OCI-LY7 (cell line): Measurements from ENCODE around the gene ASB5. TPM values are rescaled to one million over a fixed set of nuclear protein-coding genes. Genes with fewer than 3 reads are reported as not detected.

ENCODE experiments used
- BruUV-seq: library from RNA; stranded (reverse); fragments of 400-500 nt; replicated peaks from 2 replicates; lab custom pipeline; 2021; lab: Mats Ljungman, UMichigan
- CTCF ChIA-PET: fragments of 300-600 bp; sonication (Branson Sonifier 250); formaldehyde crosslinking; loops from one replicate; lab custom pipeline; 2022; ENCODE audit warnings: antibody characterized with exemption; ENCODE audit not compliant: unreplicated experiment; lab: Charles Lee
- POLR2A ChIA-PET: fragments of 300-600 bp; sonication (Branson Sonifier 250); formaldehyde crosslinking; loops from one replicate; lab custom pipeline; 2022; ENCODE audit warnings: antibody characterized with exemption; lab: Charles Lee
- DNase-seq: peaks from one replicate; pipeline ENCODE4 v3.0.0-alpha.2; 2015; ENCODE audit warnings: low spot score
- H2AFZ ChIP-seq: fragments of 200-600 bp; sonication (generic), shearing (Covaris generic); 2 replicates; pipeline ENCODE4 v1.6.1; 2014; ENCODE audit warnings: mild to moderate bottlenecking, antibody characterized with exemption, low read length, moderate library complexity
- H3K27ac ChIP-seq: fragments of 200-600 bp; sonication (generic); 2 replicates; pipeline ENCODE4 v1.5.1; 2014; ENCODE audit warnings: mixed run types, low read depth, mild to moderate bottlenecking, moderate library complexity, low read length, inconsistent platforms; ENCODE audit not compliant: poor library complexity, severe bottlenecking
- H3K36me3 ChIP-seq: fragments of 200-600 bp; sonication (generic); 2 replicates; pipeline ENCODE4 v1.6.1; 2014; ENCODE audit warnings: mild to moderate bottlenecking, antibody characterized with exemption, low read length, moderate library complexity, mixed read lengths; ENCODE audit not compliant: insufficient read depth
- H3K4me1 ChIP-seq: fragments of 200-600 bp; sonication (generic); 2 replicates; pipeline ENCODE4 v1.5.1; 2014; ENCODE audit warnings: mild to moderate bottlenecking, low read length; ENCODE audit not compliant: insufficient read depth, poor library complexity, severe bottlenecking
- H3K4me2 ChIP-seq: fragments of 200-600 bp; sonication (generic); 2 replicates; pipeline ENCODE4 v1.6.1; 2014; ENCODE audit warnings: mild to moderate bottlenecking, low read length
- H3K4me3 ChIP-seq: fragments of 200-600 bp; sonication (generic); 2 replicates; pipeline ENCODE4 v1.5.1; 2014; ENCODE audit warnings: mild to moderate bottlenecking, low read depth, low read length; ENCODE audit not compliant: poor library complexity, severe bottlenecking
- H3K79me2 ChIP-seq: fragments of 200-600 bp; sonication (generic); 2 replicates; pipeline ENCODE4 v1.6.1; 2016; ENCODE audit warnings: low read depth, mild to moderate bottlenecking, low read length, moderate library complexity, mixed read lengths; ENCODE audit not compliant: insufficient read depth
- H3K9me2 ChIP-seq: fragments of 200-600 bp; sonication (generic); 2 replicates; pipeline ENCODE4 v1.6.1; 2016; ENCODE audit warnings: mild to moderate bottlenecking, low read length, mixed read lengths; ENCODE audit not compliant: insufficient read depth
- H3K9me3 ChIP-seq: fragments of 200-600 bp; sonication (generic); 2 replicates; pipeline ENCODE4 v1.6.1; 2014; ENCODE audit warnings: mild to moderate bottlenecking, mixed run types, low read length, mixed read lengths
- H4K20me1 ChIP-seq: fragments of 200-600 bp; sonication (generic); 2 replicates; pipeline ENCODE4 v1.6.1; 2014; ENCODE audit warnings: mild to moderate bottlenecking, antibody characterized with exemption, low read length, moderate library complexity, mixed read lengths; ENCODE audit not compliant: insufficient read depth
- EZH2phosphoT487 ChIP-seq: fragments of 200-600 bp; sonication (generic); IDR thresholded peaks from 2 replicates; pipeline ENCODE4 v1.6.1; 2018; ENCODE audit warnings: low read depth, borderline replicate concordance, mild to moderate bottlenecking, mixed run types, antibody characterized with exemption, low read length, moderate library complexity, mixed read lengths
- intact Hi-C: fragments of 100-400 bp; cut with micrococcal nuclease; formaldehyde crosslinking; loops from one replicate; pipeline ENCODE4 v1.10.0; 2022; ENCODE audit not compliant: unreplicated experiment
- total RNA-seq, 2 experiments: library from RNA; depleted of rRNA in 1 of 2; stranded (reverse); fragments of >200 nt in 1 of 2; shearing (Covaris generic) in 1 of 2; gene quantifications; 2 replicates each; pipeline ENCODE4 v1.2.3, GENCODE V29; 2014 to 2022
- TF ChIP-seq, protein P1 (sequence below): fragments of 200-600 bp; sonication (generic); conservative IDR thresholded peaks from 2 replicates; pipeline ENCODE4 v1.5.1; 2014; ENCODE audit warnings: mild to moderate bottlenecking, antibody characterized with exemption, low read length, moderate library complexity, mixed read lengths

The ASB5 gene
- total RNA-seq, 2 experiments from 2014 or later: not detected

DNA sequence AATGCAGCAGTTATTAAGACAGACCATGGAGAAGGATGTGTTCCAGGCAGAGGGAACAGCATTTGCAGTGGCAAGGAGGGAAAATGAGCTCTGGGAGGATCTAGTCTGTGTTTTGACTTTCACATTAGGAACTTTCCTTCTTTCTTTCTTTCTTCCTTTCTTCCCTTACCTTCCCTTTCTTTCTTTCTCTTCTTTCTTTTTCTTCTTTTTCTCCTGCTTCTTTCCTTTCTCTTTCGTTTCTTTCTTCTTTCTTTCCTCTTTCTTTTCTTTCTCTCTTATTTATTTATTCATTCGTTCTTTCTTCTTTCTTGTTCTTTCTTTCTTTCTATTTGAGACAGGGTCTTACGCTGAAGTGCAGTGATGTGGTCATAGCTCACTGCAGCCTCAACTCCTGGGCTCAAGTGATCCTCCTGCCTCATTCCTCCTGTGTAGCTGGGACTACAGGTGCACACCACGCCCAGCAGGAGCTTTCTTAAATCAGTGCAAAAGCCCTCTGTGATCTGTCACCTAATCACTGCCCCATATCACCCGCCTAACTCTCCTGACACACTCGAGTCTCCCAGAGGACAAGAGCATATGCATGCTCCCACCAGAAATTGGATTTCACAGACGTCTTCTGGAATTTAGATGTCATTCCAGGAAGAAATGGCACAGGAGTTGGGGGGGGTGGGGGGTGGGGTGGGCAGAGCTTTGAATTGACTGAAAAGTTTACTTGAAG lies 58.3 kb downstream of the ASB5 start:
- CTCF ChIA-PET: no interaction called here
- TF ChIP-seq, protein P1, sequence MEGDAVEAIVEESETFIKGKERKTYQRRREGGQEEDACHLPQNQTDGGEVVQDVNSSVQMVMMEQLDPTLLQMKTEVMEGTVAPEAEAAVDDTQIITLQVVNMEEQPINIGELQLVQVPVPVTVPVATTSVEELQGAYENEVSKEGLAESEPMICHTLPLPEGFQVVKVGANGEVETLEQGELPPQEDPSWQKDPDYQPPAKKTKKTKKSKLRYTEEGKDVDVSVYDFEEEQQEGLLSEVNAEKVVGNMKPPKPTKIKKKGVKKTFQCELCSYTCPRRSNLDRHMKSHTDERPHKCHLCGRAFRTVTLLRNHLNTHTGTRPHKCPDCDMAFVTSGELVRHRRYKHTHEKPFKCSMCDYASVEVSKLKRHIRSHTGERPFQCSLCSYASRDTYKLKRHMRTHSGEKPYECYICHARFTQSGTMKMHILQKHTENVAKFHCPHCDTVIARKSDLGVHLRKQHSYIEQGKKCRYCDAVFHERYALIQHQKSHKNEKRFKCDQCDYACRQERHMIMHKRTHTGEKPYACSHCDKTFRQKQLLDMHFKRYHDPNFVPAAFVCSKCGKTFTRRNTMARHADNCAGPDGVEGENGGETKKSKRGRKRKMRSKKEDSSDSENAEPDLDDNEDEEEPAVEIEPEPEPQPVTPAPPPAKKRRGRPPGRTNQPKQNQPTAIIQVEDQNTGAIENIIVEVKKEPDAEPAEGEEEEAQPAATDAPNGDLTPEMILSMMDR: no peak
- TF ChIP-seq EZH2phosphoT487: no peak
- H3K4me1 ChIP-seq: no peaks in the 10 kb centered on the region
- intact Hi-C loops: no loop called here
- no peaks in the 10 kb centered on the region for H3K9me2 ChIP-seq
- no peak overlapping the region for H2AFZ ChIP-seq
- H3K36me3 ChIP-seq: no peaks in the 10 kb centered on the region
- H3K4me2 ChIP-seq: no peak overlapping the region
- no peaks in the 10 kb centered on the region for H3K79me2 ChIP-seq
- H3K4me3 ChIP-seq: no peak overlapping the region
- no peaks in the 10 kb centered on the region for H4K20me1 ChIP-seq
- H3K27ac ChIP-seq: no peak overlapping the region
- no peak for DNase-seq
- POLR2A ChIA-PET: interaction anchor here (0.7 to 1.4 kb wide), 6 partner anchors 27 to 1576 kb away, joined by 3 to 4 read pairs (median 3); no protein-coding TSS in a partner anchor
- H3K9me3 ChIP-seq: no peaks in the 10 kb centered on the region
- no TSS peak for BruUV-seq

DNA sequence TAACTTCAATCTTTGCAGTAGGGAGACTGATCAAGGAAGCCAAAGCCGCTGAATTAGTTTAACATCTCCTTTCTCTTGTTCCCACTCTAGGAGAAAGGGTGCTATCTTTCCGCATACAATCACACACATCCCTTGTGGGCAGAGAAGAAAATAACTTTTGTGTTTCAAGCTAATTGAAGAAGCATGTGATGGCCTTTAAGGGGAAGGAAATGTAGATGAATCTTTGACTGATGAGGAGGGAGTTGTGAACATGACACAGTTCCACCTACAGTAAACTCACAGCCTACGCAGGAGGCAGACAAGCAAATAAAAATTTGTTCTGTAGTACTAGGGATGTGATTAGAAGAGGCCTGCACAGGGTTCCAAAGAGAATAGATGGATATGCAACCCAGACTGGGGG lies 58.9 kb downstream of the ASB5 start:
- Histone ChIP-seq H2AFZ (no peak overlapping the region), H3K4me3 (no peak overlapping the region), H4K20me1 (no peaks in the 10 kb centered on the region), H3K4me1 (no peaks in the 10 kb centered on the region), H3K9me2 (no peaks in the 10 kb centered on the region), H3K4me2 (no peak overlapping the region), H3K9me3 (no peaks in the 10 kb centered on the region), H3K36me3 (no peaks in the 10 kb centered on the region), H3K79me2 (no peaks in the 10 kb centered on the region), H3K27ac (no peak overlapping the region)
- BruUV-seq: no TSS peak
- TF ChIP-seq EZH2phosphoT487: no peak
- TF ChIP-seq, protein P1: no peak
- DNase-seq: no peak
- CTCF ChIA-PET: no interaction called here
- intact Hi-C loops: no loop called here
- POLR2A ChIA-PET: interaction anchor here (0.9 to 1.4 kb wide), 2 partner anchors 28 to 142 kb away, joined by 3 to 4 read pairs; no protein-coding TSS in a partner anchor

DNA sequence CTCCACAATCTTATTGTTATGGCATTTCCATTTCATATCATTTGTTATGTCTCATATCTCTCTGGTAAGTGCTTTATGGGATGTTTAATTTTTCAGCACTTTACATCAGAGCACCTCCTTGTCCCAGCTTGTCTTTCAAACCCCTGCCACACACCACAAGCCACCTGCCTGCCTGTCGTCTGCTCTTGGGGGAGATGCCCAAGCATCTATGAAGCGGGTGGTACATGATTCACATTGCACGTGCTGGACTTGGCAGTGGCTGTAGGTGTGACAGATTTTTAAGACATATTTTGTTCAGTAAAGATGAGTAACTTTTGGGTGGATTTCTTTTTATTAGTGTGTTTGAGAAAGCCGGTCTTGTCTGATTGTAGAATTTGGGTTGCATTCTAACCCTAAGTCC lies 59.5 kb downstream of the ASB5 start:
- H3K4me2 ChIP-seq: no peak overlapping the region
- no peaks in the 10 kb centered on the region for H4K20me1 ChIP-seq
- no peaks in the 10 kb centered on the region for H3K4me1 ChIP-seq
- ChIA-PET POLR2A (interaction anchor here (0.6 kb wide), 1 partner anchor 196 kb away, joined by 4 read pairs; no protein-coding TSS in a partner anchor), CTCF (no interaction called here)
- no peaks in the 10 kb centered on the region for H3K79me2 ChIP-seq
- TF ChIP-seq EZH2phosphoT487: no peak
- TF ChIP-seq, protein P1: no peak
- no peak overlapping the region for H3K27ac ChIP-seq
- no peak overlapping the region for H2AFZ ChIP-seq
- H3K9me2 ChIP-seq: no peaks in the 10 kb centered on the region
- H3K9me3 ChIP-seq: no peaks in the 10 kb centered on the region
- intact Hi-C loops: no loop called here
- H3K36me3 ChIP-seq: no peaks in the 10 kb centered on the region
- no peak overlapping the region for H3K4me3 ChIP-seq
- DNase-seq: no peak
- no TSS peak for BruUV-seq
